Keratinocyte (primary cell): ENCODE data around the gene PITPNM3. TPM values are rescaled to one million over a fixed set of nuclear protein-coding genes. Genes with fewer than 3 reads are reported as not detected.

Source experiments
- DNase-seq: peaks from one replicate; pipeline ENCODE4 v3.0.0-alpha.2; 2011; ENCODE audit warnings: low read depth, missing footprints, low spot score
- FAIRE-seq: peaks from 2 replicates; lab custom pipeline; 2011; peaks lifted over from hg19 to GRCh38; lab: Jason Lieb, UNC
- H2AFZ ChIP-seq: 2 replicates; pipeline ENCODE4 v1.6.0; 2012; ENCODE audit warnings: low read length, control low read depth, inconsistent platforms; ENCODE audit not compliant: control insufficient read depth
- H3K27ac ChIP-seq: 2 replicates; pipeline ENCODE4 v1.5.1; 2011; ENCODE audit warnings: low read length; ENCODE audit not compliant: control insufficient read depth, insufficient read depth
- H3K27me3 ChIP-seq: 3 replicates; pipeline ENCODE4 v1.6.0; 2011; ENCODE audit warnings: low read length; ENCODE audit not compliant: control insufficient read depth, insufficient read depth; ENCODE audit errors: extremely low read depth
- H3K36me3 ChIP-seq, 2 experiments: 2 replicates in 1 of 2; 3 replicates in 1 of 2; pipeline ENCODE4 v1.5.1; 2011; ENCODE audit warnings: low read length in 2 of 2, mild to moderate bottlenecking in 1 of 2; ENCODE audit not compliant: control insufficient read depth in 2 of 2, insufficient read depth in 2 of 2; ENCODE audit errors: extremely low read depth in 1 of 2
- H3K4me1 ChIP-seq: 3 replicates; pipeline ENCODE4 v1.5.1; 2011; ENCODE audit warnings: low read length; ENCODE audit not compliant: control insufficient read depth, insufficient read depth; ENCODE audit errors: extremely low read depth
- H3K4me2 ChIP-seq: 3 replicates; pipeline ENCODE4 v1.6.0; 2011; ENCODE audit warnings: low read depth, low read length; ENCODE audit not compliant: control insufficient read depth, insufficient read depth; ENCODE audit errors: extremely low read depth
- H3K4me3 ChIP-seq, 3 experiments: fragments of 200-600 bp in 1 of 3; sonication (generic) in 1 of 3; 2 replicates in 2 of 3; 3 replicates in 1 of 3; pipeline ENCODE4 v1.5.1; 2011 to 2016; ENCODE audit warnings: low read length in 3 of 3, mild to moderate bottlenecking in 3 of 3, control low read depth in 2 of 3, inconsistent platforms in 1 of 3, low read depth in 1 of 3, mixed read lengths in 1 of 3, mixed run types in 1 of 3, moderate library complexity in 1 of 3; ENCODE audit not compliant: control insufficient read depth in 2 of 3, insufficient read depth in 2 of 3; ENCODE audit errors: extremely low read depth in 1 of 3
- H3K79me2 ChIP-seq: 2 replicates; pipeline ENCODE4 v1.6.0; 2012; ENCODE audit warnings: low read length; ENCODE audit not compliant: control insufficient read depth, insufficient read depth
- H3K9ac ChIP-seq: 3 replicates; pipeline ENCODE4 v1.6.0; 2011; ENCODE audit warnings: low read length; ENCODE audit not compliant: control insufficient read depth, insufficient read depth; ENCODE audit errors: extremely low read depth
- H3K9me1 ChIP-seq: 3 replicates; pipeline ENCODE4 v1.6.0; 2011; ENCODE audit warnings: low read length; ENCODE audit not compliant: control insufficient read depth, insufficient read depth; ENCODE audit errors: extremely low read depth
- H3K9me3 ChIP-seq: 2 replicates; pipeline ENCODE4 v1.5.1; 2012; ENCODE audit warnings: low read depth, low read length; ENCODE audit not compliant: control insufficient read depth
- H4K20me1 ChIP-seq: 3 replicates; pipeline ENCODE4 v1.6.0; 2011; ENCODE audit warnings: low read length; ENCODE audit not compliant: control insufficient read depth, insufficient read depth; ENCODE audit errors: extremely low read depth
- EZH2 ChIP-seq: IDR thresholded peaks from one replicate; pipeline ENCODE4 v1.6.1; 2012; ENCODE audit warnings: inconsistent platforms, mild to moderate bottlenecking, low read length, moderate library complexity
- dilution Hi-C: fragments of 300-500 bp; cut with MboI; formaldehyde crosslinking; loops from one replicate; pipeline ENCODE4 v1.7.0; 2020; ENCODE audit warnings: low sequenced_read_pairs; ENCODE audit not compliant: extremely low pct_ligation_motif_present
- polyA plus RNA-seq, 5 experiments: library from polyadenylated mRNA; depleted of rRNA in 3 of 5; stranded (reverse) in 3 of 5; stranded (forward) in 1 of 5; unstranded in 1 of 5; fragments of >200 nt; gene quantifications; 1 replicate in 1 of 5; 2 replicates in 3 of 5; 3 replicates in 1 of 5; pipeline versions ENCODE4 v1.2.1 to v1.2.3, GENCODE V29; 2011 to 2012; ENCODE audit warnings: missing spikeins in 2 of 5, low read depth in 1 of 5, low replicate concordance in 1 of 5
- TF ChIP-seq, protein P1 (sequence below), 3 experiments: IDR thresholded peaks in 1 of 3; conservative IDR thresholded peaks in 1 of 3; optimal IDR thresholded peaks in 1 of 3; 2 replicates in 2 of 3; 3 replicates in 1 of 3; pipeline versions ENCODE3 to v1.5.1; 2011; ENCODE audit warnings: low read length in 3 of 3, mild to moderate bottlenecking in 3 of 3, moderate library complexity in 2 of 3, control low read depth in 1 of 3, inconsistent platforms in 1 of 3; ENCODE audit not compliant: insufficient read depth in 2 of 3; ENCODE audit errors: extremely low read depth in 1 of 3

PITPNM3 gene
- polyA plus RNA-seq, 1 donor (not counting 4 experiments of a cell fraction or from before 2014, with no cell fraction given) = 7.7 TPM

DNA sequence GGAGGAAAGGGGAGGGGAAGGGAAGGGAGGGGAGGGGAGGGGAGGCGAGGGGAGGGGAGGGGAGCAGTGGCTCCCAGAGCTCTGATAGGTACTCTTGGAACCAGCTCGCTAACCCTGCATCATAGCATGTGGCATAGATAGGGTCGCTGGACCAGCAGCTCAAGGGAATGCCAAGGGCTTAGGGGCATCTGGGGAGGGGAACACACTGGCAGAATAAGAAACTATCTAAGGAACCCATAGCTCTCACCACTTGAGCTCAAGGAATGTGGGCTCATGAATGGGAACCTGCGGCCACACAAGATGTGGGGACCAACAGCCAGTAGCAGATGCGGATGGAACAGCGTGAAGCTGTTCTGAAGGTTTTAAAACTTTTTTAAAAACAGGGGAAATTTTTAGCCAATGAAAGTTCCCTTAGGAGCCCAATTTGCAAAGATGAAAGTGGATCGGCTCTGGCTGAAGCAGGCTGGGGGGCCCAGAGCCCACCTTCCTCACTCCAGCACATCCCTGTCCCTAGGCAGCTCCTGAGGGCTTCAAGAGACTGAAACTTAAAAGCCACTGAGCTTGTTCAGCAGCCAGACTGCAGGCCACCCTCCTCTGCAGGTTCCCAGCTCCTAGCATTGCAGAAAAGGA, 65.2 kb downstream of the PITPNM3 start:
- Histone ChIP-seq H3K27ac (no peak overlapping the region), H3K36me3 (no peaks in the 10 kb centered on the region), H3K9me3 (no peaks in the 10 kb centered on the region), H3K9me1 (no peaks in the 10 kb centered on the region), H4K20me1 (no peaks in the 10 kb centered on the region), H2AFZ (no peak overlapping the region), H3K4me3 (no peak overlapping the region), H3K27me3 (no peaks in the 10 kb centered on the region), H3K9ac (no peak overlapping the region), H3K4me1 (peaks cover 13% of the 10 kb centered on the region), H3K4me2 (no peak overlapping the region), H3K79me2 (no peaks in the 10 kb centered on the region)
- dilution Hi-C loops = no loop called here
- TF ChIP-seq EZH2 = no peak
- TF ChIP-seq, protein P1, sequence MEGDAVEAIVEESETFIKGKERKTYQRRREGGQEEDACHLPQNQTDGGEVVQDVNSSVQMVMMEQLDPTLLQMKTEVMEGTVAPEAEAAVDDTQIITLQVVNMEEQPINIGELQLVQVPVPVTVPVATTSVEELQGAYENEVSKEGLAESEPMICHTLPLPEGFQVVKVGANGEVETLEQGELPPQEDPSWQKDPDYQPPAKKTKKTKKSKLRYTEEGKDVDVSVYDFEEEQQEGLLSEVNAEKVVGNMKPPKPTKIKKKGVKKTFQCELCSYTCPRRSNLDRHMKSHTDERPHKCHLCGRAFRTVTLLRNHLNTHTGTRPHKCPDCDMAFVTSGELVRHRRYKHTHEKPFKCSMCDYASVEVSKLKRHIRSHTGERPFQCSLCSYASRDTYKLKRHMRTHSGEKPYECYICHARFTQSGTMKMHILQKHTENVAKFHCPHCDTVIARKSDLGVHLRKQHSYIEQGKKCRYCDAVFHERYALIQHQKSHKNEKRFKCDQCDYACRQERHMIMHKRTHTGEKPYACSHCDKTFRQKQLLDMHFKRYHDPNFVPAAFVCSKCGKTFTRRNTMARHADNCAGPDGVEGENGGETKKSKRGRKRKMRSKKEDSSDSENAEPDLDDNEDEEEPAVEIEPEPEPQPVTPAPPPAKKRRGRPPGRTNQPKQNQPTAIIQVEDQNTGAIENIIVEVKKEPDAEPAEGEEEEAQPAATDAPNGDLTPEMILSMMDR (optimal IDR thresholded peaks at IDR 0.05 in 1 of 3, IDR thresholded peaks at IDR 0.05 in 1 of 3, conservative IDR thresholded peaks at IDR 0.05 in 1 of 3; ENCODE audit: extremely low read depth in 1 of 3, insufficient read depth in 2 of 3, low read length in 3 of 3) = no peak
- FAIRE-seq (no peak), DNase-seq (no peak)

DNA sequence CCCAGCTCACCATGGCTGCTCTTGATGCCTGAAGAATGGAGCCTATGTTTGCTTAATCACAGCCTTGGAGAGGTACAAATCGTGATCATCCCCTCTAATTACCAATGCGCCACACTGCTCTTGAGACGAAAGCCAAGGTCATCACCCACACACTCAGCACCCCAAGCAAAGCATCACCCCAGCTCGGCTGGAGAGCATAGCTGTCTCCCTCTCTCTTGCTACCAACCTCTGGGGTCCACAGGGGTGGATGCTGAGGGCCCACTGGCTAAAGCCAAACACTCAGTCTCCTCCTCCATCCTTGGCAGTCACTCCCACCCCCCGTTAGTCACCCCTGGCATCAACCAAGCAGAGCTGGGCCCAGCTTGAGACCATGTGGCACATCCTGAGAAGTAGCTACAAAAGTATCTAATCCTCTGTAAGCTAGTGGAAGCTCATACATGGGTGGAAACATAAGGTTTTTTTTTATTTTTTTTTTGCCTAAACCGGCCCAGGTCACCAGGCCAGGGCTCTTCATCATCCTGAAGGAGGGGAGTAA, 67.3 kb downstream of the PITPNM3 start:
- no peak for FAIRE-seq

More for the DNA sequence above, 67.3 kb downstream of the PITPNM3 start:
- no peak overlapping the region for H3K27ac ChIP-seq
- peaks cover 0 to 4% of the 10 kb centered on the region in 2 experiments for H3K36me3 ChIP-seq
- H3K9me1 ChIP-seq = no peaks in the 10 kb centered on the region
- H3K9ac ChIP-seq = no peak overlapping the region
- TF ChIP-seq EZH2 = no peak
- TF ChIP-seq, protein P1 (optimal IDR thresholded peaks at IDR 0.05 in 1 of 3, IDR thresholded peaks at IDR 0.05 in 1 of 3, conservative IDR thresholded peaks at IDR 0.05 in 1 of 3; ENCODE audit: extremely low read depth in 1 of 3, insufficient read depth in 2 of 3, low read length in 3 of 3) = no peak
- H2AFZ ChIP-seq = no peak overlapping the region
- peaks cover 3% of the 10 kb centered on the region for H3K4me1 ChIP-seq
- no peaks in the 10 kb centered on the region for H4K20me1 ChIP-seq
- no peak overlapping the region for H3K4me2 ChIP-seq
- no peak overlapping the region for H3K4me3 ChIP-seq
- H3K79me2 ChIP-seq = no peaks in the 10 kb centered on the region
- DNase-seq = no peak
- no peaks in the 10 kb centered on the region for H3K27me3 ChIP-seq
- H3K9me3 ChIP-seq = no peaks in the 10 kb centered on the region
- dilution Hi-C loops = no loop called here
